Endothelial cell of umbilical vein (primary cell): ENCODE measurements around the gene URGCP. TPM values are rescaled to one million over a fixed set of nuclear protein-coding genes. Genes with fewer than 3 reads are reported as not detected.
A peak's percentile ranks its signal among the peaks of the same experiment; 100 is the strongest.

Source experiments
- BruUV-seq: library from RNA; stranded (reverse); fragments of 400-500 nt; replicated peaks from 2 replicates; lab custom pipeline; 2021; lab: Mats Ljungman, UMichigan
- CTCF ChIA-PET: fragments of 300-600, 350-600 bp; sonication (Branson Sonifier 250); formaldehyde crosslinking; loops from one replicate; lab custom pipeline; 2021; ENCODE audit warnings: antibody characterized with exemption, inconsistent platforms; lab: Charles Lee
- POLR2A ChIA-PET: fragments of 300-600, 350-600 bp; sonication (Branson Sonifier 250); formaldehyde crosslinking; loops from one replicate; lab custom pipeline; 2021; ENCODE audit warnings: antibody characterized with exemption, inconsistent platforms; lab: Charles Lee
- DNase-seq: peaks from one replicate; pipeline ENCODE4 v3.0.0-alpha.2; 2011; ENCODE audit warnings: low read depth, low spot score
- FAIRE-seq: peaks from 2 replicates; lab custom pipeline; 2011; peaks lifted over from hg19 to GRCh38; lab: Jason Lieb, UNC
- H2AFZ ChIP-seq: 2 replicates; pipeline ENCODE4 v1.6.0; 2012; ENCODE audit warnings: low read depth, low read length, control low read depth, inconsistent platforms
- H3K27ac ChIP-seq: 2 replicates; pipeline ENCODE4 v1.5.1; 2011; ENCODE audit warnings: low read depth, mild to moderate bottlenecking, control low read depth, low read length, moderate library complexity; ENCODE audit not compliant: insufficient read depth
- H3K27me3 ChIP-seq, 2 experiments: 2 replicates each; pipeline versions ENCODE4 v1.6.0 to v1.6.1; 2011; ENCODE audit warnings: low read length in 2 of 2, mixed read lengths in 1 of 2; ENCODE audit not compliant: control insufficient read depth in 2 of 2, insufficient read depth in 2 of 2
- H3K36me3 ChIP-seq, 2 experiments: 2 replicates in 1 of 2; 3 replicates in 1 of 2; pipeline ENCODE4 v1.5.1; 2011; ENCODE audit warnings: low read length in 2 of 2, mild to moderate bottlenecking in 1 of 2, moderate library complexity in 1 of 2; ENCODE audit not compliant: control insufficient read depth in 2 of 2, insufficient read depth in 2 of 2; ENCODE audit errors: extremely low read depth in 1 of 2
- H3K4me1 ChIP-seq: 3 replicates; pipeline ENCODE4 v1.5.1; 2011; ENCODE audit warnings: mild to moderate bottlenecking, low read length; ENCODE audit not compliant: control insufficient read depth, insufficient read depth; ENCODE audit errors: extremely low read depth
- H3K4me2 ChIP-seq: 2 replicates; pipeline ENCODE4 v1.6.1; 2011; ENCODE audit warnings: low read length, control low read depth, mixed read lengths; ENCODE audit not compliant: insufficient read depth
- H3K4me3 ChIP-seq, 3 experiments: fragments of 200-600 bp in 1 of 3; sonication (generic), shearing (Covaris generic) in 1 of 3; replicated peaks in 1 of 3; 2 replicates each; pipeline ENCODE4 v1.5.1; 2011 to 2016; ENCODE audit warnings: control low read depth in 3 of 3, low read length in 3 of 3, mild to moderate bottlenecking in 2 of 3, inconsistent platforms in 1 of 3, low read depth in 1 of 3, moderate library complexity in 1 of 3; ENCODE audit not compliant: insufficient read depth in 1 of 3
- H3K79me2 ChIP-seq: 2 replicates; pipeline ENCODE4 v1.6.0; 2012; ENCODE audit warnings: low read length, inconsistent platforms; ENCODE audit not compliant: control insufficient read depth, insufficient read depth
- H3K9ac ChIP-seq: replicated peaks from 2 replicates; pipeline ENCODE3; 2011; ENCODE audit warnings: low read length, control low read depth; ENCODE audit not compliant: insufficient read depth; ENCODE audit errors: extremely low read depth
- H3K9me1 ChIP-seq: replicated peaks from 3 replicates; pipeline ENCODE4 v1.6.0; 2011; ENCODE audit warnings: mild to moderate bottlenecking, low read length; ENCODE audit not compliant: control insufficient read depth, insufficient read depth; ENCODE audit errors: extremely low read depth
- H3K9me3 ChIP-seq: replicated peaks from 2 replicates; pipeline ENCODE4 v1.5.1; 2012; ENCODE audit warnings: low read length, inconsistent platforms; ENCODE audit not compliant: control insufficient read depth, insufficient read depth
- H4K20me1 ChIP-seq: replicated peaks from 2 replicates; pipeline ENCODE3; 2011; ENCODE audit warnings: mild to moderate bottlenecking, low read length; ENCODE audit not compliant: control insufficient read depth, insufficient read depth; ENCODE audit errors: extremely low read depth
- CTCF ChIP-seq, 2 donors: IDR thresholded peaks; 1 replicate in 1 of 2; 2 replicates in 1 of 2; pipeline ENCODE4 v1.5.1; 2011; ENCODE audit warnings: low read length in 2 of 2, mild to moderate bottlenecking in 2 of 2, moderate library complexity in 2 of 2, control low read depth in 1 of 2, inconsistent platforms in 1 of 2, low read depth in 1 of 2; ENCODE audit not compliant: insufficient read depth in 1 of 2; ENCODE audit errors: extremely low read depth in 1 of 2
- EZH2 ChIP-seq: IDR thresholded peaks from 2 replicates; pipeline ENCODE4 v1.6.1; 2012; ENCODE audit warnings: borderline replicate concordance, low read depth, mild to moderate bottlenecking, moderate library complexity, low read length, inconsistent platforms; ENCODE audit not compliant: severe bottlenecking
- FOS ChIP-seq: IDR thresholded peaks from 2 replicates; pipeline ENCODE4 v1.6.1; 2011; ENCODE audit warnings: mild to moderate bottlenecking, low read length, moderate library complexity, borderline replicate concordance; ENCODE audit not compliant: insufficient read depth
- GATA2 ChIP-seq: IDR thresholded peaks from 2 replicates; pipeline ENCODE4 v1.7.0; 2011; ENCODE audit warnings: low read depth, mild to moderate bottlenecking, moderate library complexity, mixed read lengths, low read length; ENCODE audit not compliant: insufficient read length, insufficient read depth
- JUN ChIP-seq: IDR thresholded peaks from 2 replicates; pipeline ENCODE4 v1.6.1; 2011; ENCODE audit warnings: borderline replicate concordance, low read depth; ENCODE audit not compliant: insufficient read length, insufficient read depth
- MAX ChIP-seq: IDR thresholded peaks from 2 replicates; pipeline ENCODE4 v1.6.1; 2011; ENCODE audit not compliant: insufficient read depth, insufficient read length
- MYC ChIP-seq: IDR thresholded peaks from one replicate; pipeline ENCODE4 v1.6.1; 2011; ENCODE audit warnings: mild to moderate bottlenecking, low read depth, low read length
- POLR2A ChIP-seq: IDR thresholded peaks from 2 replicates; pipeline ENCODE4 v1.6.1; 2012; ENCODE audit warnings: low read depth, mild to moderate bottlenecking, control low read depth, low read length
- POLR2AphosphoS5 ChIP-seq: IDR thresholded peaks from 2 replicates; pipeline ENCODE4 v1.6.1; 2012; ENCODE audit warnings: low read depth, mild to moderate bottlenecking, control low read depth, low read length, moderate library complexity; ENCODE audit not compliant: insufficient read depth
- dilution Hi-C: fragments of 300-500 bp; cut with MboI; formaldehyde crosslinking; loops from one replicate; pipeline ENCODE4 v1.15.0; 2019; ENCODE audit warnings: low sequenced_read_pairs; ENCODE audit not compliant: extremely low pct_ligation_motif_present
- intact Hi-C: fragments of 100-400 bp; cut with micrococcal nuclease; formaldehyde crosslinking; loops from one replicate; pipeline ENCODE4 v1.10.0; 2022
- polyA plus RNA-seq, 4 experiments: library from polyadenylated mRNA; depleted of rRNA in 3 of 4; stranded (reverse) in 3 of 4; unstranded in 1 of 4; fragments of >200 nt; gene quantifications; 2 replicates each; pipeline versions ENCODE4 v1.2.1 to v1.2.3, GENCODE V29; 2011 to 2012; ENCODE audit warnings: missing spikeins in 1 of 4
- total RNA-seq: library from RNA; stranded (reverse); gene quantifications from 2 replicates; pipeline ENCODE4 v1.2.3, GENCODE V29; 2021

URGCP gene
- total and polyA plus RNA-seq, 2 donors (not counting 3 experiments of a cell fraction or from before 2014, with no cell fraction given) = 13.1 to 25.3 TPM

- TSS peak; percentile 14 for BruUV-seq
- Histone ChIP-seq H4K20me1 (no peaks in the 10 kb centered on the region), H3K4me1 (peaks cover 8% of the 10 kb centered on the region), H3K79me2 (peaks cover 42% of the 10 kb centered on the region), H3K9me3 (no peaks in the 10 kb centered on the region), H2AFZ (no peak overlapping the region), H3K9me1 (no peaks in the 10 kb centered on the region), H3K36me3 (no peaks in the 10 kb centered on the region), H3K9ac (no peak overlapping the region), H3K27me3 (no peaks in the 10 kb centered on the region), H3K4me2 (peak overlapping the region; percentile 90), H3K27ac (no peak overlapping the region), H3K4me3 (no peak overlapping the region)
- DNase-seq (no peak), FAIRE-seq (no peak)
- intact Hi-C loops (loop anchor here (5.0 kb wide), 1 partner anchor 332 kb away; no protein-coding TSS in a partner anchor), dilution Hi-C loops (no loop called here)
- ChIA-PET POLR2A (no interaction called here), CTCF (interaction anchor here (0.9 to 1.6 kb wide), 4 partner anchors 11 to 25 kb away, joined by 3 to 7 read pairs (median 4); no protein-coding TSS in a partner anchor)
- TF ChIP-seq EZH2 = no peak
Measured at GRCh38 chr7:43904533-43905208, 1.7 kb downstream of the URGCP start.

- no peak for FAIRE-seq
- H3K9me3 ChIP-seq = no peaks in the 10 kb centered on the region
- H3K79me2 ChIP-seq = peaks cover 49% of the 10 kb centered on the region
- DNase-seq = no peak
- no peaks in the 10 kb centered on the region for H4K20me1 ChIP-seq
- intact Hi-C loops (no loop called here), dilution Hi-C loops (no loop called here)
- ChIA-PET CTCF (no interaction called here), POLR2A (no interaction called here)
- H3K27me3 ChIP-seq = no peaks in the 10 kb centered on the region
- H3K9me1 ChIP-seq = no peaks in the 10 kb centered on the region
- H3K27ac ChIP-seq = no peak overlapping the region
- no peak for TF ChIP-seq EZH2
- TF ChIP-seq CTCF (IDR thresholded peaks at IDR 0.05; ENCODE audit: extremely low read depth in 1 of 2, insufficient read depth in 1 of 2, low read depth in 1 of 2, low read length in 2 of 2) = no peak
- TF ChIP-seq POLR2A = no peak
- TF ChIP-seq JUN = no peak
- no peak for TF ChIP-seq MYC
- no peak for TF ChIP-seq GATA2
- TF ChIP-seq POLR2AphosphoS5 = no peak
- no peak for TF ChIP-seq MAX
- TF ChIP-seq FOS = no peak
- BruUV-seq = no TSS peak
- H3K4me1 ChIP-seq = peaks cover 8% of the 10 kb centered on the region
- H3K36me3 ChIP-seq = no peaks in the 10 kb centered on the region
- no peak overlapping the region for H3K9ac ChIP-seq
- no peak overlapping the region for H2AFZ ChIP-seq
- no peak overlapping the region for H3K4me3 ChIP-seq
- no peak overlapping the region for H3K4me2 ChIP-seq
Measured at GRCh38 chr7:43902542-43903054, 3.8 kb downstream of the URGCP start.
